GM11168 (cell line): ENCODE measurements around the gene IGDCC3.

Source experiments
- in situ Hi-C: fragments of 300-500 bp; cut with MboI; formaldehyde crosslinking; loops from one replicate; pipeline ENCODE4 v1.12.0; 2022; ENCODE audit warnings: low sequenced_read_pairs; ENCODE audit not compliant: unreplicated experiment

The IGDCC3 gene

GRCh38 chr15:65391732-65392131 lies 13.9 kb upstream of the IGDCC3 start:
- in situ Hi-C loops = no loop called here

DNA sequence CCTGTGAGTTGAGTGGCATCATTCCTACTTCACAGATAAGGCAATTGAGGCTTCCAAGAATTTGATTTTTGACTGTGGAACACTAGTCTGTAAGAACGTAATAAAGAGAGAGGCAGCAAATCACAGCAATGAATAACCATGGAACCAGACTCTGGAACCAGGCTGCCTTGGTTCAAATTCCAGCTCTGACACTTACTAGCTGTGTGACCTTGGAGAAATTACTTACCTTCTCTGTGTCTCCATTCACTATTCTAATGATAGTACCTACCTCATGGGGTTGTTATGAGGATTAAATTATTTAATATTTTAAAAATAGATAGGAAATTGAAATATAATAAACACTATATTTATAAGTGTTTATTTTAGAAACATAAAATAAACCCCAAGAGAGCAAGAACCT lies 12.6 kb upstream of the IGDCC3 start:
- in situ Hi-C loops = no loop called here

- in situ Hi-C loops = loop anchor here (10.0 kb wide), 1 partner anchor 74 kb away; no protein-coding TSS in a partner anchor
Observed at GRCh38 chr15:65389226-65389625, 11.4 kb upstream of the IGDCC3 start.

DNA sequence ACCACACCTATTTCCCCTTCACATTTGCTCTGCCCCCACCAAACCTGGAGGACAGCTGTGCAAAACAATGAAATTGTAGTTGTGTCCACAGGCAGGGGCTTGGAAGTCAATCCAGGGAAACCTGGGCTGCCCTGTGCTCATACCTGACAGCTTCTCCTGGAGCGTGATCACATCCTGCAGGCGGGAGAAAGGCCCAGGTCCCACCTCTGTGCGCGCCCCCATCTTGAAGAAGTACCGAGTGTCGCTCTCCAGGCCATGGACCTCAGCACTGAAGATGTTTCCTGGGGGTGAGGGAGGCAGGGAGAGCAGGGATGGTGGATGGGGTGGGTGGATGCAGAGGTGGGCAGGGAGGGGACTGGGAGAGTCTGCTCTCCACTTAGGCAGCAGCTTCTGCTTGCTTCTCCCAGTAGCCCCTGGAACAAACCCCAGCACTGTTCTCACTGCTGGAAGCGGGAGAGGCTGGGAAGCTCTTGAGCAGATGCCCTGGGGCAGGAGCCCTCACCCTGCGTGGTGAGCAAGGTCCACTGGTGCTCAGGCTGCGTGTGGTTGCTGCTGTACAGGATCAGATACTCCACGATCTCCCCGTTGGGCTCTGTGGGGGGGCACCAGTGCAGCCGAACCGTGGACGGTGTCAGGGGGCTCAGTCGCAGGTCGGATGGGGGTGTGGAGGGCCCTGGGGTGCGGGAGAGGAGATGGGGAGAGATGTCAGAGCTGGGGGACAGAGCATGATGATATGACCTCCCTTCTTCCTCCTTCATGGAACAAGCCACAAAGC lies 10.7 kb upstream of the IGDCC3 start:
- in situ Hi-C loops = loop anchor here (10.0 kb wide), 1 partner anchor 74 kb away; no protein-coding TSS in a partner anchor

GRCh38 chr15:65386886-65387285 lies 9.1 kb upstream of the IGDCC3 start:
- in situ Hi-C loops = loop anchor here (10.0 kb wide), 1 partner anchor 72 kb away; no protein-coding TSS in a partner anchor

- in situ Hi-C loops = loop anchor here (10.0 kb wide), 1 partner anchor 72 kb away; no protein-coding TSS in a partner anchor
Observed at GRCh38 chr15:65386376-65386775, 8.6 kb upstream of the IGDCC3 start.

DNA sequence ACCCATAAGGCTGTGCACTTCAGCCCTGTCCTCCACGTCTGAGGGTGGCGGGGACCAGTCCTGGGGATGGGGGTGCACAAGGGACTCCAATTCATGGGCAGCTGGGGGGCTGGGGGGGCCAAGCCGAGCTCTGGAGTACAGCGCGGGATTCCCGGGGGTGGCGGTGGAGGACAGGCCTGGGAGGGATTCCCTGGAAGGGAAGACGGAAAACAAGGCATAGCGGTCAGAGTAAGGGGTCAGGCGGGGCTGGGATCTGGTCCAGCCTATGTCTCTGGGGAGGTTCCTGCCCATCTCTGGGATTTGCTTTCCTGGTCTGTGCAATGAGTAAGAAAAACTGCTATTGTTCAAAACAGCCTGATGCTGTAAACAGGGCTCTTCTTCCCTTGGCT lies 8.1 kb upstream of the IGDCC3 start:
- in situ Hi-C loops = loop anchor here (10.0 kb wide), 1 partner anchor 71 kb away; no protein-coding TSS in a partner anchor

DNA sequence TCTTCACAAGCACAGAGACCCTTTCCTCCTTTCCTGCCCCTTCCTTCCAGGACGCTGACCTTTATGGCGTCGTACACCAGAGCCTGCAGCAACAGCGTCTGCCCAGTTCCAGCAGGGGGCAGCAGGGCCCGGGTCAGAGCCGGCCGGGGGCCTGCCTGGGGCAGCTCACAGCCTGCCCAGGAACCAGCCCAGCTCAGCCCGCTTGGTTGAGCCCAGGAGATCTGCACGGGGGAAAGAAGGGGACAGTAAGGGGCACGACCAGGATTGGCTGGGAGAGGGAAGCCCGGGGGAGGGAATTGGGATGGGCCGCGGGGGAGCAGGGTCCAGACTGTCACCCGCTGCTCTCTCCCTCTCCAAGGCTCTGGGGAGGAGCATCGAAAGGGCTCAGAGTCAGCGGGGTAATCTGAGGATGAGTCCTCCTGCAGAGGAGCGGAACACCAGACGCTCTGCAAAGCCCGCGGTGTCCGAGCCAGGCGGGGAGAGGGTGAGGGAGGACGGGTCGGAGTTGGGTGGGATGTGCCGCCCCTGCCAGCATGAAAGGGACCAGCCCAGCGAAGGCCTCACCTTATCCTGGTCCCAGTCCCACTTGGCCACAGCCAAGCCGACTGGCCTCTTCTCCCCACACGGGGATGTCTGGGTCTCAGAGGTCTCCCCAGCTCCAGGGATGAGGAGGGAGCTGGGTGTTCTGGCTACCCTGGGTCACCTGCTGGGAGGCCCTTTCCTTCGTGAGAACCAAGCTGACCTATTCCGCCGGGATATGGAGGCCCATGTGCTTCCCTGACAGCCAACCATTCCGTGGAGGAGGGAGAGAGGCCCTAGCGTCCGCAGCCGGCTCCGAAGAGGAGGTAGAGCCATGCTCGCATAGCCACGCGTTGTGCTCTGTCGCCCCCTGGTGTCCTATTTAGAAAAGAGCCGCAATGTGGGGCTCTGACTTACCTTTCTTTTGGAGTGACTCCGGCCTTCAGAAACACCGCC lies 7.4 kb upstream of the IGDCC3 start:
- in situ Hi-C loops = loop anchor here (5.0 to 10.0 kb wide), 2 partner anchors 48 to 70 kb away; no protein-coding TSS in a partner anchor

DNA sequence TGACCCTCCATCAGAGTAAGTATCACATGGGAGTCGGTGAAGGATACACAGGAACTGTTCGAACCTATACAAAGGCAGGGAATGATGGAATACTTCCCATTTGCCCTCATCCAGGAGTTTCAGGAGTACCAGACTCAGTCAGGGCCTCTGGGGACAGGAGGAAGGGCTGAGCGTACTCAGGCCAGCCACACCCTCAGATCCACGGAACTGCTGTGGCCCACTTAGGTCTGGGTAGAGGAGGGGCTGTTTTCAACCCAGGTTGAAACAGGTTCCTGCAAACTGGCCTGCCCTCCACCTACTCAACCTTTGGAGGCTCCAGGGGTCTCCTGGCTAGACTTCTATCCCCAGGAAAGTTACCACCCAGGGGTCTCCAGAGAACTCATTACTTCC lies 6.7 kb upstream of the IGDCC3 start:
- in situ Hi-C loops = loop anchor here (5.0 to 10.0 kb wide), 2 partner anchors 47 to 70 kb away; no protein-coding TSS in a partner anchor

GRCh38 chr15:65383991-65384390 lies 6.2 kb upstream of the IGDCC3 start:
- in situ Hi-C loops = loop anchor here (5.0 to 10.0 kb wide), 2 partner anchors 47 to 69 kb away; no protein-coding TSS in a partner anchor

- in situ Hi-C loops = loop anchor here (5.0 to 10.0 kb wide), 2 partner anchors 46 to 69 kb away; no protein-coding TSS in a partner anchor
Observed at GRCh38 chr15:65383456-65383855, 5.7 kb upstream of the IGDCC3 start.

DNA sequence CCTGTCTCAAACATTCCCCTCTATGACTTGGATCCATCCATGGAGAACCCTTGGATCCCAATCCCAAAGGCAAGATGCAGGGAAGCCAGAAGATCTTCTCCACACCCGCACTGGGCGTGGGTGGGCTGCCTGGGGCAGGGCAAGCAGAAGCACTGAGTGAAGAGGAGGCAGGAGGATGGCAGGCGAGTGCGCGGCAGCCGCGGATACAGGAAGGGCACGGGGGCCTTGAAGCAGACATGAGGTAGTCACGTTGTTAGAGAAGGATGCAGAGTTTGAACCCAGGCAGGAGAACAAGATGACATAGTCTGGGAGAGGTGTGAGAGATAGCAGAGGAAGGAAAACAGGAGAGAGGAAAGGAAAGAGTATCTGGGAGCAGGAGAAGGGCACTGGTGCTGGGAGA lies 5.1 kb upstream of the IGDCC3 start:
- in situ Hi-C loops = loop anchor here (5.0 to 10.0 kb wide), 2 partner anchors 46 to 68 kb away; no protein-coding TSS in a partner anchor

DNA sequence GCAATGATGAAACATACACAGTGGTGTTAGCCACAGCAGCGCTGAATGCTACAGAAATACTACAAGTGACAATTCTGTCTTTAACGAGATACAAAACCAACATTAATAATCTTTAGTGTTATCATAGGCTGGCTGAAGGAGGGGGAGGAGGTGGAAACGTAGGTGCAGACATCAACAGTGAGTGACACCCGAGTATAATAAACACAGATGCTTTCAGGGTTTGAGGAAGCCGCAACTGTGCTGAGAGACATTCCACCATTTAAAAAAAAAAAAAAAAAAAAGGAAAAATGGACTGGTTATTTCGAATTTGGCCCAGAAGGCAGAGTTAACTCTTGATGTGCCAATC lies 4.3 kb upstream of the IGDCC3 start:
- in situ Hi-C loops = loop anchor here (5.0 to 10.0 kb wide), 2 partner anchors 45 to 67 kb away; no protein-coding TSS in a partner anchor

DNA sequence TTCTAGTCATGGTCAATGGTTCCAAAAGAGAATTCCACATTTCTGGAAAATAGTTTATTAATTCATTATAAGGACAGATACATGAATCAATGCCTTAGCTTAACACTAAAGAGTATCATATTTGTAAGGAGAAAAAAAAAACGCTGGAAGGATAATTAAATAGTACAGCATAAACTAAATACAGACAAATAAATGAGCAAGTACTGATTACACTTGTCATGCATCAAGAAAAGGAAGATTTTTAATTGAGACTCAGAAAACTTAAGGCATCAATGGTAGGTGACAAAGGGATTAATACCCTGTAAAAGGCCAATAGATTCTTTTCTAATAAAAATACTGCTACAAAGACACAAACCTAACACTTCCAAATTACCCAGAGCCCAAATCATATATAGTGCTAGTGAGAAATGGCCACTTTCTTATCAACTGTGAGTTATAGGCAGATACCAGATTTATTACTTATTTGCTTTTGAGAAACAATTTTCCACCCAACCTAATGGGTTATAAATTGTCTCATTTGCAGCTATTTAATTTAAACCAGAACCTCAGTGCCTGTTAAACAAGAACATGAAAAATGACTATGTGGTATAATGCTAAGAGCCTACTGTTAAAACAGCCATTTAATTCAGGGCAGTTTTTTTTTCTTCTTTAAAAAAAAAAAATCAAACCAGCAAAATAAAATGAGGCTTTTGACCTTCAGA lies 3.8 kb upstream of the IGDCC3 start:
- in situ Hi-C loops = loop anchor here (5.0 to 10.0 kb wide), 2 partner anchors 44 to 67 kb away; no protein-coding TSS in a partner anchor

- in situ Hi-C loops = loop anchor here (5.0 to 10.0 kb wide), 2 partner anchors 43 to 65 kb away; no protein-coding TSS in a partner anchor
Observed at GRCh38 chr15:65379986-65380385, 2.2 kb upstream of the IGDCC3 start.

GRCh38 chr15:65377105-65377975 lies 462 bp downstream of the IGDCC3 start:
- in situ Hi-C loops = no loop called here

DNA sequence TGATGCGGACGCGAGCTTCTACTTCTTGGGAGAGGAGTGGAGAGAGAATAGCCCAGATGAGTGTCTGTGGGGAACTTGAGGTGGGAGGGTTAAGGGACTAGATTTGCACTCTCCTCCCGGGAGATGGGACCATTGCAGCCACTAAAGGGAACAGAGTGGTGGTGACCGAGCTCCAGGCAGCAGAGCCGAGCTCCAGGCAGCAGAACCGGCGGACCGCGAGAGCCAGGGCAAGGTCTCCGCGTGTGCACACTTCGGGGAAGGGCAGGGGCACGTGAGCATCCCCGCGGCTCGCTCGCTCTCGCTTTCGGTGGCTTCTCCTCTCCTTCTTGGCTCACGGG lies 1.1 kb downstream of the IGDCC3 start:
- in situ Hi-C loops = no loop called here

GRCh38 chr15:65375871-65376607 lies 1.8 kb downstream of the IGDCC3 start:
- in situ Hi-C loops = no loop called here
